Urothelium cell line (cell line): ENCODE measurements around the gene MADCAM1.

Source experiments
- DNase-seq: peaks from one replicate; pipeline ENCODE4 v3.0.0; 2011; ENCODE audit warnings: low spot score, mixed read lengths
- FAIRE-seq: peaks from 2 replicates; lab custom pipeline; 2011; peaks lifted over from hg19 to GRCh38; lab: Jason Lieb, UNC

The MADCAM1 gene

GRCh38 chr19:547836-548720, 51.8 kb downstream of the MADCAM1 start:
- DNase-seq (no peak), FAIRE-seq (no peak)

DNA sequence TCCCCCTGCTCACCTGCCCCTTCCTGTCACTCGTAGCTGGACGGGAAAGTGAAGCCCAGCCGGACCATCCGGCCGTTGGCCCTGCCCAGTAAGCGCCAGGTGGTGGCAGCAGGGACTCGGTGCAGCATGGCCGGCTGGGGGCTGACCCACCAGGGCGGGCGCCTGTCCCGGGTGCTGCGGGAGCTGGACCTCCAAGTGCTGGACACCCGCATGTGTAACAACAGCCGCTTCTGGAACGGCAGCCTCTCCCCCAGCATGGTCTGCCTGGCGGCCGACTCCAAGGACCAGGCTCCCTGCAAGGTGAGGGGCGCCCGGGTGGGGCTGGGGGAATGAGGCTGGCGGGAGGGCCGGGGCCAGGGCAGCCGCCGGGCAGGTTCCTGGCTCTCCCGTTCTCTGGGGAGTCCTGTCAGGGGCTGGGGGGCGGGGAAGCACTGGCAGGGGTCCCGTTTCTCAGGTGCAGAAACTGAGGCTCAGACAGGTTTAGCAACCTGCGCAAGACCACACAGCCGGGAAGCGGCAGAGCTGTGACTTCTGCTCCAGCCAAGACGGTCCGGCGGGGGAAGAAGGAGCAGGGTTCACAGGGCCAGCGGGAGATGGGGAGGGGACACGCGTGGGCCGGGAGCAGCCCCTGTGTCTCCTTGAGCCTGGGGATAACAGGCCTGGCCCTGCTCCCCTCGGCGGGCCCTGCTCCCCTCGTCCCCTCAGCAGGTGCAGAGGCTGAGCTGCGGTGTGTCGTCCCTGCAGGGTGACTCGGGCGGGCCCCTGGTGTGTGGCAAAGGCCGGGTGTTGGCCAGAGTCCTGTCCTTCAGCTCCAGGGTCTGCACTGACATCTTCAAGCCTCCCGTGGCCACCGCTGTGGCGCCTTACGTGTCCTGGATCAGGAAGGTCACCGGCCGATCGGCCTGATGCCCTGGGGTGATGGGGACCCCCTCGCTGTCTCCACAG, 52.9 kb downstream of the MADCAM1 start:
- FAIRE-seq (no peak), DNase-seq (no peak)

- FAIRE-seq (no peak), DNase-seq (no peak)
These were observed 58.5 kb downstream of the MADCAM1 start for GRCh38 chr19:554817-555216.
